Ovary (tissue), 3 donors: Measurements from ENCODE around the gene PSMC2.

Source experiments
- EP300 ChIP-seq: sonication (generic); formaldehyde crosslinking; IDR thresholded peaks from one replicate; pipeline ENCODE4 v1.6.1; 2017; ENCODE audit warnings: antibody characterized with exemption
- POLR2A ChIP-seq: fragments of 450-650 bp; IDR thresholded peaks from one replicate; pipeline ENCODE4 v1.6.1; 2017; ENCODE audit warnings: antibody characterized with exemption, mild to moderate bottlenecking, moderate library complexity
- TF ChIP-seq, protein P1 (sequence below), 3 donors: fragments of 450-650 bp in 2 of 3; fragments of 200-600 bp in 1 of 3; IDR thresholded peaks; one replicate each; pipeline versions ENCODE4 v1.5.1 to v1.8.0; 2016 to 2022; ENCODE audit warnings: antibody characterized with exemption in 3 of 3, mild to moderate bottlenecking in 1 of 3
- donor health status: DM: no; HTN: no; CAD: no.

DNA sequence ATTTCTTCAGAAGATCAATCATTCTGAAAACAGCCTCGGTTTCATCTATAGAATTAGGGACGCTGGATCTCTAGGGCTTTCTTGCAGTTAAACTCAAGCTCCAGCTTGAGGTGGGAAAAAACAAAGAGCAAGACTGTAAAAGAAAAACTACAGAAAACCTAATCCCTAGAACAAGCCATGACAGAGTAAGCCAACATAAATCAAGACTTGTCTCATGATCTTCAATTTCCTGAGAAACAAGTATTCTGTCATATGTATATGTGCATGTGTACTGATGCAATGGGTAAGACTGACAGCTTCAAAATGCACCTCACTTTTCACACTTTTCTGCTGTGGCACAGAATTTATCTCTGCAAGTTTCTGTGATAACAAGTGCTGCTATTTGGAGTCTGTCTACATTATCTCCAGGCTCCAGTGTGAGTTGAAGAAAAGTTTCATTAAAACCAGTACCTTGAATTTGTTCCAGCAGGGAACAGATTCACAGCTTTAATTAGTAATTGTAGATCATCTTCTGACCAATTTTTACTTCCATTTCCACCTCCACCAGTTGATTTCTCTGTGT, 31.0 kb upstream of the PSMC2 start:
- TF ChIP-seq, protein P1, sequence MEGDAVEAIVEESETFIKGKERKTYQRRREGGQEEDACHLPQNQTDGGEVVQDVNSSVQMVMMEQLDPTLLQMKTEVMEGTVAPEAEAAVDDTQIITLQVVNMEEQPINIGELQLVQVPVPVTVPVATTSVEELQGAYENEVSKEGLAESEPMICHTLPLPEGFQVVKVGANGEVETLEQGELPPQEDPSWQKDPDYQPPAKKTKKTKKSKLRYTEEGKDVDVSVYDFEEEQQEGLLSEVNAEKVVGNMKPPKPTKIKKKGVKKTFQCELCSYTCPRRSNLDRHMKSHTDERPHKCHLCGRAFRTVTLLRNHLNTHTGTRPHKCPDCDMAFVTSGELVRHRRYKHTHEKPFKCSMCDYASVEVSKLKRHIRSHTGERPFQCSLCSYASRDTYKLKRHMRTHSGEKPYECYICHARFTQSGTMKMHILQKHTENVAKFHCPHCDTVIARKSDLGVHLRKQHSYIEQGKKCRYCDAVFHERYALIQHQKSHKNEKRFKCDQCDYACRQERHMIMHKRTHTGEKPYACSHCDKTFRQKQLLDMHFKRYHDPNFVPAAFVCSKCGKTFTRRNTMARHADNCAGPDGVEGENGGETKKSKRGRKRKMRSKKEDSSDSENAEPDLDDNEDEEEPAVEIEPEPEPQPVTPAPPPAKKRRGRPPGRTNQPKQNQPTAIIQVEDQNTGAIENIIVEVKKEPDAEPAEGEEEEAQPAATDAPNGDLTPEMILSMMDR (IDR thresholded peaks at IDR 0.05), result no peak
- no peak for TF ChIP-seq POLR2A
- no peak for TF ChIP-seq EP300
